HK-2 (cell line): Measurements from ENCODE around the gene RBMS3.
"Not testable (repeated sequence)": the region's sequence is repeated elsewhere in the genome, so short reads cannot be mapped to it uniquely, and the experiment has no call there.

Experiments
- DNase-seq: peaks from one replicate; pipeline ENCODE4 v3.0.0-alpha.2; 2018; ENCODE audit not compliant: unreplicated experiment

RBMS3 gene

GRCh38 chr3:29618395-29619282 is 337.8 kb downstream of the RBMS3 start:
- DNase-seq, result no peak

- no peak for DNase-seq
These were observed 338.8 kb downstream of the RBMS3 start for GRCh38 chr3:29619676-29620075.

GRCh38 chr3:29627136-29628117 is 346.6 kb downstream of the RBMS3 start:
- no peak for DNase-seq

- no peak for DNase-seq
These were observed 347.9 kb downstream of the RBMS3 start for GRCh38 chr3:29628795-29629194.

- no peak for DNase-seq
These were observed 355.0 kb downstream of the RBMS3 start for GRCh38 chr3:29635888-29636287.

- DNase-seq, result no peak
These were observed 356.2 kb downstream of the RBMS3 start for GRCh38 chr3:29637068-29637467.

GRCh38 chr3:29639578-29640290 is 358.9 kb downstream of the RBMS3 start:
- DNase-seq, result no peak

GRCh38 chr3:29642393-29643033 is 361.6 kb downstream of the RBMS3 start:
- peak; percentile 7 for DNase-seq

- no peak for DNase-seq
These were observed 362.2 kb downstream of the RBMS3 start for GRCh38 chr3:29643034-29643425.

- no peak for DNase-seq
These were observed 363.4 kb downstream of the RBMS3 start for GRCh38 chr3:29644261-29644660.

- DNase-seq, result no peak
These were observed 364.2 kb downstream of the RBMS3 start for GRCh38 chr3:29644956-29645636.

- DNase-seq, result no peak
These were observed 365.2 kb downstream of the RBMS3 start for GRCh38 chr3:29646043-29646442.

GRCh38 chr3:29649815-29650547 is 369.1 kb downstream of the RBMS3 start:
- DNase-seq, result no peak

GRCh38 chr3:29653680-29654079 is 372.8 kb downstream of the RBMS3 start:
- no peak for DNase-seq

- no peak for DNase-seq
These were observed 374.3 kb downstream of the RBMS3 start for GRCh38 chr3:29655015-29655747.

- DNase-seq, result no peak
These were observed 384.8 kb downstream of the RBMS3 start for GRCh38 chr3:29665688-29666087.

GRCh38 chr3:29668233-29668632 is 387.4 kb downstream of the RBMS3 start:
- DNase-seq, result no peak

GRCh38 chr3:29668728-29669127 is 387.9 kb downstream of the RBMS3 start:
- DNase-seq, result no peak

- not testable (repeated sequence) for DNase-seq
These were observed 389.6 kb downstream of the RBMS3 start for GRCh38 chr3:29670476-29670875.
